GM19043 (cell line): ENCODE results near the gene SCAND1.
"Not testable (repeated sequence)": the region's sequence is repeated elsewhere in the genome, so short reads cannot be mapped to it uniquely, and the experiment has no call there.

Experiments
- ATAC-seq: cut with Tn5 transposase; IDR thresholded peaks from one replicate; pipeline ENCODE4 v1.9.1; 2021; ENCODE audit warnings: low read depth; ENCODE audit not compliant: unreplicated experiment

Gene SCAND1

DNA sequence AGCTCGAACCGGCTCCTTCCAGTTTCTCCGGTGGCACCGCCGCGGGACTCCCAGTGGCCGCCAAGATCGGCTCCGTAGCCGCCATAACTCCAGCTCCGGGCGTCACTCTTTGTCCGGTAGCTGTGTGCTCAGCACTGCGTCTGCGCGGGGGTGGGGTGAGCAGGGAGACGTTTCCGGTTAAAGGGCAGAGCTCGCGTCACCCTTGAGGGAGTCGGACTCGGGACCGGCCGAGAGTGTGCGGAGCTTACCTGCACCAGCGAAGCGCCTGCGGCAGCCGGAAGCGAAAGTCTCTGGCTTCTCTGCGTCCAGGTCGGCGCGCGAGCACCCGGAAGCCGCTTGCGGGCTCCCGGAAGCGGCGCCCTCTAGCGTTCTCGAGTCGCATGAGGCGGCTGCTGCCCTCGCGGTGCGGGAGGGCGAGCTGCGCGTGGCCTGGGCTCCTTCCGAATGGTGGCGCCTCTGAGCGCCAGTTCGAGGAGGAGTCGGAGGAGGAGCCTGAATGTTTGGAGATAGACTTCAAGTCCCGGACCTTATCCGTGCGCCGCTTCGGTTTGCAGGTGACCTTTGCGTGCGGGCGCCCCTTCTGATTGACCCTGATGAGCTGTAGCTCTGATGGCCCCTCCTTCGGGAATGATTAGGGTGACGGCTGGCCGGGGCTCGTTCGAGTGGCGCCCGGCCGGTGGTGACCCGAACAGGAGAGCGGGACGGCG lies at the start of gene SCAND1:
Gene SCAND1, minus strand, starts transcription at position 303 of the 707 bp plus-strand sequence. Its CDS starts 218 bp downstream, at position 85.
- ATAC-seq, result peak; percentile 93

GRCh38 chr20:36004045-36004444 lies 49.7 kb upstream of the SCAND1 start:
- ATAC-seq, result no peak

GRCh38 chr20:36002855-36003254 lies 48.6 kb upstream of the SCAND1 start:
- ATAC-seq, result no peak

- ATAC-seq, result not testable (repeated sequence)
Measured at GRCh38 chr20:36001331-36001730, 47.0 kb upstream of the SCAND1 start.

- ATAC-seq, result not testable (repeated sequence)
Measured at GRCh38 chr20:35996492-35996891, 42.2 kb upstream of the SCAND1 start.

GRCh38 chr20:35994994-35995453 lies 40.7 kb upstream of the SCAND1 start:
- no peak for ATAC-seq

DNA sequence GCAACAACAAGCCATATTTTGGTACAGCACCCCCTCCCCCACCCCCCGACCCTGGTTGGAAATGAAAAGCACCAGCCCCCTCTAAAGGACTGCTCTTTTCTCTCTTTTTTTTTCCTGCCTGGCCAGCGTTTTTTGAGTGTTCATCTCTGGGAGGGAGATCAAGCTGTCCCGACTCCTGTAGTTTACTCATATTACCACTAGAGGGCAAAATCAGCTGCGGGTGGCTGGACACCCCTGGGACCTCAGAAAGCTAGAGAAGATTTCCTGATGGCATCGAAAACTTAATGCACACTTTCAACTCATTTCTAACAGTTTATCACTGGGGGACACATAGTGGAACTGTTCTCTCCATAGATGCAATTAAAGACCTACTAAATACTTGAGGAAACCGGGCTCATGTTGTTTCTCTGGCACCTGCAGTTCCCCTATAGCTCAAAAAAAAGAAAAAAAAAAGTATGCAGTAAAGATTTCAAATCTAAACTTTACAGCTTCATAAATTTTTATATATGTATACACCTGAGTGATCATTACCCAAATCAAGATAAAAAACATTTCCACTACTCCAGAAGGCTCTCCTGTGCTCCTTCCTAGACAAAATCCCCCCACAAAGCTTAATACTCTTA lies 38.5 kb upstream of the SCAND1 start:
- ATAC-seq, result no peak

GRCh38 chr20:35991142-35991771 lies 37.0 kb upstream of the SCAND1 start:
- ATAC-seq, result no peak

GRCh38 chr20:35988910-35989463 lies 34.7 kb upstream of the SCAND1 start:
- no peak for ATAC-seq

DNA sequence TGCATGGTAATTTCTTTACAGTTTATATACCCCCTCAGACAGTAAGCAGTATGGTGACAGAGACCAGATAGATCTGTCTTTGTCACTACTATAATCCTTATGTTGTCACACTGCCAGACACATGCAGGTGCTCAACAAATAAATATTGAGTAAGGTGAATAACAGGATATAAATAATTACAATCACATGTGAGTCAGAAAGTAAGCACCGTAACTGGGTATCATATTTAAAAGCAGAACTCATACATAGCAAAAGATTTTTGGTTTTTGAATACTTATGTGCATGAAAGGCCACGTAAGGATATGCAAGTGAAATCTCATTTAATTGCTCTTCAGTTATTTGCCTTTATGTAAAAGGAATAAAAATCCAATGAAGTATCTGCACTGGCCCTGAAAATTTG lies 31.5 kb upstream of the SCAND1 start:
- ATAC-seq, result no peak

DNA sequence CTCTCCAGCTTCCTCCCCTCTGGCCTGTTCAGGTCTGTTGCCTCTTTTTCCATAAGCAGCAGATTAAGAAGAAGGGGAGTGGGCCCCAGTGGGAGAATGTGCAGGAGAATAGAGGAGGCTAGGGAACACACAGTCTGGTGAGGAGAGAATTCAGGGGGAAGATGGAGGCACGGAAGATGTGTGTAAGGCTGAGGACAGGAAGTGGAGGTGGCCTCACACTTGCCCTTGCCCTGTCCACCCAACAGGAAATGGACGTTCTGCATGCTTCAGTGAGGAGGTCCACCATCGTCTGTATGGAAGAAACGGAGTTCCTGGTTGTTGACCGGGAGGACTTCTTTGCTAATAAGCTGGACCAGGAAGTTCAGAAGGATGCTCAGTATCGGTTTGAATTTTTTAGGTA lies 30.1 kb upstream of the SCAND1 start:
- ATAC-seq, result no peak

- ATAC-seq, result no peak
Measured at GRCh38 chr20:35981969-35982368, 27.7 kb upstream of the SCAND1 start.

DNA sequence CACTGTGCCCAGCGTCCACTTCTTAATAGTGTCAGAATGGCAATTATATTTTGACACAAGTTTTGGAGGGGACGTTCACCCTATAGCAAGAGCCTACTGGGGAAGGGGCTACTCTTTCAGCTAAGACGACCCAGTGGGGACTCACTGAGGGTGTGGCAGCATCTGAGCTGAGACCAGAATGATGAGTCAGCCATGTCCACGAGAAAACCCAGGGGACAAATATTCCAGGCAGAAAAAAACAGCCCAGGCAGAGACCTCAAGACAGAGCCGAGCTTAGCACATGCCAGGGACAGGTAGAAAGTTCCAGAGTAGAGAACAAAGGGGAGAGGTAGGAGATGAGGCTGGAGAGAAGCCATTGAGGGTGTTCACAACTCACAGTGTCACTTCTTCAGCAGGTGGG lies 25.2 kb upstream of the SCAND1 start:
- ATAC-seq, result no peak

GRCh38 chr20:35978041-35978513 lies 23.8 kb upstream of the SCAND1 start:
- no peak for ATAC-seq

- ATAC-seq, result no peak
Measured at GRCh38 chr20:35975576-35976373, 21.5 kb upstream of the SCAND1 start.

GRCh38 chr20:35974256-35974655 lies 20.0 kb upstream of the SCAND1 start:
- no peak for ATAC-seq

DNA sequence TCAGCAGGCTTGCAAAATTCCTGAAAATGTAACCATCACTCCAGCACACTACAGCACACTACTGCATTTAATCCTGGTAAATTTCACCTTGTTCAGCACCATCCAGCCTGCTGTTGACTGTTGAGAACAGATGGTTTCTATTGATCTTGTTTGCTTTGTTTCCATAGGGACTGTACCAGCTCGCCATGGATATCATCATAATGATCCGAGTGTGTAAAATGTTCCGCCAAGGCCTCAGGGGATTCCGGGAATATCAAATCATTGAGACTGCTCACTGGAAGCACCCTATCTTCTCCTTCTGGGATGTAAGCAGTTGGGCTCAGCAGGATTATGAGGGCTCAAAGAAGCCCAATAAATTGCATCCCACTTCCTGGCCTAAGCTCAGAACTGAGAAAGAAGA lies 18.2 kb upstream of the SCAND1 start:
- no peak for ATAC-seq

GRCh38 chr20:35971981-35972380 lies 17.7 kb upstream of the SCAND1 start:
- no peak for ATAC-seq

- no peak for ATAC-seq
Measured at GRCh38 chr20:35968930-35969329, 14.6 kb upstream of the SCAND1 start.

DNA sequence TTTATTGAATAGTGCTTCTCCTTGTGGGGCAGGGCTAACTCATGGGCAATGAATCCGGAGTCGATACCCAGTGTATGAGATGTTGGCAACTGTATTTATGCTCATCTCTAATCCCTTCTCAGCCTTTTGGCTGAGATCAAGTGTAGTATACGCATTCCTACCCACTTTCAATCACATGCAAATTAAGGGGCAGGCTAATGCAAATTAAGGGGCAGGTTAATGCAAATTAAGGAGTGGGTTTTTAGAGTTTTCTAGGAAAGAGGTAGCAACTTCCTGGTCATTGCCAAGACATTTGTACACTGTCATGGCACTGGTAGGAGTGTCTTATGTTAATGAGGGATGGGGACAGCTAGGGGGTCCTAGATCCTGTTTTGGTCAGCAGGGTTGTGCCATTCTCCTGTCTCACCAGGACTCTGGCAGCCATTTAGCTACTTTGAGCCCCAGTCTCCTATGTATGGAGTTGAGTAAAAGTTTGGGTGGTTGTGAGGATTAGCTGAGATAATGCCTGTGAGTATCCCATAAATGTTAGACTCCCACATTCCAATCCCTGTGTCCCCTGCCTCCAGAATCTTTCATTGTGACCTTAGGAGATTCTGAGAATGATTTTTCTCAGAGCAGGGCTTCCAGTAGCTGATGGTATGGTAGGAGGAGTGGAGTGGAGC lies 13.8 kb upstream of the SCAND1 start, which contains the start of gene CNBD2:
Gene CNBD2, plus strand, starts transcription at position 612 of the 662 bp plus-strand sequence. CDS start 173 bp downstream, outside the sequence.
- ATAC-seq, result no peak
